Measurements from ENCODE around the gene ANKIB1.
A peak's percentile ranks its signal among the peaks of the same experiment; 100 is the strongest.

Gene ANKIB1

GRCh38 chr7:92268921-92269320 lies 23.1 kb downstream of the ANKIB1 start:
- no peak for DNase-seq

GRCh38 chr7:92275327-92275726 lies 29.6 kb downstream of the ANKIB1 start:
- no peak for DNase-seq

- DNase-seq: no peak
These were observed 30.7 kb downstream of the ANKIB1 start for GRCh38 chr7:92276460-92276864.

- no peak for DNase-seq
These were observed 33.7 kb downstream of the ANKIB1 start for GRCh38 chr7:92279396-92280031.

- DNase-seq: no peak
These were observed 35.3 kb downstream of the ANKIB1 start for GRCh38 chr7:92281031-92281430.

- no peak for DNase-seq
These were observed 36.5 kb downstream of the ANKIB1 start for GRCh38 chr7:92282221-92282814.

GRCh38 chr7:92282930-92283329 lies 37.2 kb downstream of the ANKIB1 start:
- no peak for DNase-seq

GRCh38 chr7:92289321-92289720 lies 43.5 kb downstream of the ANKIB1 start:
- no peak for DNase-seq

GRCh38 chr7:92292981-92293380 lies 47.2 kb downstream of the ANKIB1 start:
- no peak for DNase-seq

- DNase-seq: no peak
These were observed 48.3 kb downstream of the ANKIB1 start for GRCh38 chr7:92293896-92294590.

- peak; percentile 16 for DNase-seq
These were observed 49.6 kb downstream of the ANKIB1 start for GRCh38 chr7:92295391-92295790.

GRCh38 chr7:92296235-92296634 lies 50.5 kb downstream of the ANKIB1 start:
- DNase-seq: no peak

GRCh38 chr7:92296880-92297445 lies 51.2 kb downstream of the ANKIB1 start:
- DNase-seq: no peak

GRCh38 chr7:92297736-92298135 lies 52.0 kb downstream of the ANKIB1 start:
- DNase-seq: no peak

GRCh38 chr7:92303761-92304160 lies 58.0 kb downstream of the ANKIB1 start:
- no peak for DNase-seq

- DNase-seq: no peak
These were observed 58.7 kb downstream of the ANKIB1 start for GRCh38 chr7:92304406-92304893.

- DNase-seq: no peak
These were observed 60.4 kb downstream of the ANKIB1 start for GRCh38 chr7:92306153-92306552.

GRCh38 chr7:92313055-92313454 lies 67.3 kb downstream of the ANKIB1 start:
- DNase-seq: no peak

- no peak for DNase-seq
These were observed 73.5 kb downstream of the ANKIB1 start for GRCh38 chr7:92319243-92319642.

- no peak for DNase-seq
These were observed 79.4 kb downstream of the ANKIB1 start for GRCh38 chr7:92325173-92325572.

GRCh38 chr7:92325858-92326257 lies 80.1 kb downstream of the ANKIB1 start:
- DNase-seq: no peak

GRCh38 chr7:92330835-92331438 lies 85.2 kb downstream of the ANKIB1 start:
- no peak for DNase-seq

- no peak for DNase-seq
These were observed 85.7 kb downstream of the ANKIB1 start for GRCh38 chr7:92331508-92331907.
